UCSD-AML1 (cell line): ENCODE results near the gene NRIP1.

ENCODE experiments used
- DNase-seq: peaks from one replicate; lab custom pipeline; 2025; ENCODE audit not compliant: unreplicated experiment; lab: John Stamatoyannopoulos, UW

The NRIP1 gene, protein sequence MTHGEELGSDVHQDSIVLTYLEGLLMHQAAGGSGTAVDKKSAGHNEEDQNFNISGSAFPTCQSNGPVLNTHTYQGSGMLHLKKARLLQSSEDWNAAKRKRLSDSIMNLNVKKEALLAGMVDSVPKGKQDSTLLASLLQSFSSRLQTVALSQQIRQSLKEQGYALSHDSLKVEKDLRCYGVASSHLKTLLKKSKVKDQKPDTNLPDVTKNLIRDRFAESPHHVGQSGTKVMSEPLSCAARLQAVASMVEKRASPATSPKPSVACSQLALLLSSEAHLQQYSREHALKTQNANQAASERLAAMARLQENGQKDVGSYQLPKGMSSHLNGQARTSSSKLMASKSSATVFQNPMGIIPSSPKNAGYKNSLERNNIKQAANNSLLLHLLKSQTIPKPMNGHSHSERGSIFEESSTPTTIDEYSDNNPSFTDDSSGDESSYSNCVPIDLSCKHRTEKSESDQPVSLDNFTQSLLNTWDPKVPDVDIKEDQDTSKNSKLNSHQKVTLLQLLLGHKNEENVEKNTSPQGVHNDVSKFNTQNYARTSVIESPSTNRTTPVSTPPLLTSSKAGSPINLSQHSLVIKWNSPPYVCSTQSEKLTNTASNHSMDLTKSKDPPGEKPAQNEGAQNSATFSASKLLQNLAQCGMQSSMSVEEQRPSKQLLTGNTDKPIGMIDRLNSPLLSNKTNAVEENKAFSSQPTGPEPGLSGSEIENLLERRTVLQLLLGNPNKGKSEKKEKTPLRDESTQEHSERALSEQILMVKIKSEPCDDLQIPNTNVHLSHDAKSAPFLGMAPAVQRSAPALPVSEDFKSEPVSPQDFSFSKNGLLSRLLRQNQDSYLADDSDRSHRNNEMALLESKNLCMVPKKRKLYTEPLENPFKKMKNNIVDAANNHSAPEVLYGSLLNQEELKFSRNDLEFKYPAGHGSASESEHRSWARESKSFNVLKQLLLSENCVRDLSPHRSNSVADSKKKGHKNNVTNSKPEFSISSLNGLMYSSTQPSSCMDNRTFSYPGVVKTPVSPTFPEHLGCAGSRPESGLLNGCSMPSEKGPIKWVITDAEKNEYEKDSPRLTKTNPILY (N-terminal part only)

DNA sequence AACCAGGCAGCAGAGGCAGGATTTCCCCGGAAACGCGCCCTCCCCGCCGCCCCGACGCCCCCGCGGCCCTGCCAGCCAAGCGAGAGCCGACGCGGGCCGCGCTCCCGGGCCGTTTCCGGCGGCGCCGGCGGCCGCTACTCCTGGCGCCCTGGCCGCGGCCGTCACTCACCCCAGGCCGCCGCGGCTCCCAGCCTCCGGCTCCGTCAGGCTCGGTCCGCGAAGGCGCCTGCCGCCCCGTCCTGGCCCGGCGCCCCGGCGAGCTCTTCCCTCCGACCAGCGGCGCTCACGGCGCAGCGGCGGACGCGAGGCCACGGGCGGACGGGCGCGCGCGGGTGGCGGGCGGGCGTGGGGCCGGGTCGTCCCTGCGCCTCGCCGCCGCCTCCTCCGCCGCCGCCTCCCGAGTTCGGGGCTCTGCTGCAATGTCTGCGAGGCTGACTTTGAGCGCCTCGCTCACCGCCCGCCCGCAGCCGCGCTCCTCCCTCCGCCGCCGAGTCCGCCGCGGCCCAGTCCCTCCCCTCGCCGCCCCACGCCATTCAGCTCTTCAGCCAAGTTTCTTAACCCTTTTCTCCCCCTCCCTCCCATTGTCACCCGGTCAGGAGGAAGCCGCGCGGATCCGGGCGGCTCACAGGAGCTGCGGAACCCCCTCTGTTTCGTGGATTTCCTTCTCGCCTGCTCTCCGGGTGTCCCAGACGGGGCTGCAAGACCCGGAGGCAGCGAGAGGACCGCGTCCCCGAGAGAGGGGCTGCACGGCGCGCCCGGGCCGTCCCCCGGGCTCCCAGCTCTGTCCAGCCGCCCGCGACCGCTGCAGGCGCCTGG, at the start of gene NRIP1:
Gene NRIP1, minus strand, starts transcription at position 425 of the 816 bp plus-strand sequence. CDS start 96,808 bp downstream, outside the sequence.
- DNase-seq, result peak; percentile 93

GRCh38 chr21:15112858-15113257, 48.1 kb upstream of the NRIP1 start:
- no peak for DNase-seq

GRCh38 chr21:15108801-15109200, 44.0 kb upstream of the NRIP1 start:
- no peak for DNase-seq

DNA sequence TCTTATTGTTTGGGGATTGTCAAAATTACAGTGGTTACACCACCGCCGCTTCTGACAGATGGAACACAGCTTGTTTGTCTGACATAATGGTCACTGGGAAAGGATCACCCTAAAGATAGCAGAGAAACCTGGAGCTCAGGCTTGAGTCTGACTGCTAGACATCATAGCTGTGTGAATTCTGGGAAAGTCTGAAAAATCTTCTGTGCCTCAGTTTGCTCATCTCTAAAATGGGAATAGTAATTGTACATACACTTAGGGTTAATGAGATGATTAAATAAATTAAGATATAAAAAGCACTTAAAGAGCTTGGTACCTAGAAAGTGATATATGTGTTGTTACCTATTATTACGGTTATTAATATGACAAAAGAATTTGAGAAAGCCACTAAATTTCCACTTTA, 39.7 kb upstream of the NRIP1 start:
- DNase-seq, result no peak

DNA sequence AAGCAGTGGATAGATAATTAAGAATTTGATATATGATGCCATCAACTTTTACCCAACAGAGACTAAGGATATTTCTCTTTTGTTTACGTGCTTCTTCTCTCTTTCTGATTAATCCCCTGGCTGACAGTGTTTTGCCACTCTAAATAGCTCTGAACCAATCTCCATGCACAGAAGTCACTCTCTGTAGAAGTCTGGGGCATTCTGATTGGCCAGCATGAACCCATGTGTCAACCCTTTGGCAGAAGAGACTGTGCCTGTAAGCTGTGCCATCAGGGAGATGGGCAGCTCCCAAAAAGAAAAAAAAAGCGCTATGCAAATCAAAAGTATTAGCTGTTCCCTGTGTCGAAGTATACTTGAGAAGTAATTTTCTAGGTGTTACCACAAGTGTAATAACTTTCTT, 34.1 kb upstream of the NRIP1 start:
- no peak for DNase-seq

GRCh38 chr21:15098181-15098580, 33.4 kb upstream of the NRIP1 start:
- DNase-seq, result no peak

DNA sequence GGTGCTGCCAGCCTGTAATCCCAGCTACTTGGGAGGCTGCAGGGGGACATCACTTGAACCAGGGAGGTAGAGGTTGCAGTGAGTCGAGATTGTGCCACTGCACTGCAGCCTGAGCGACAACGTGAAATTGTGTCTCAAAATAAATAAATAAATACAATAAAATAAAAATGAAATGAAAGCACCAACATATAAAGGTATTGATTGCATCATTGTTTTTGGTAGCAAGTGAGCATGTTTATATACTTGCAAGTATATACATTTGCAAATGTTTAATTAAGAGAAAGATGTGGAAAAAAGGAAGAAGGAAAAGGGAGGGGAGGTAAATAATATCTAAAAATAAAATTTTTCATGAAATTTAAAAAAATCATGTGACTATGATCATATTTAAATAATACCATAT, 32.8 kb upstream of the NRIP1 start:
- DNase-seq, result no peak

GRCh38 chr21:15096146-15096545, 31.3 kb upstream of the NRIP1 start:
- DNase-seq, result no peak

DNA sequence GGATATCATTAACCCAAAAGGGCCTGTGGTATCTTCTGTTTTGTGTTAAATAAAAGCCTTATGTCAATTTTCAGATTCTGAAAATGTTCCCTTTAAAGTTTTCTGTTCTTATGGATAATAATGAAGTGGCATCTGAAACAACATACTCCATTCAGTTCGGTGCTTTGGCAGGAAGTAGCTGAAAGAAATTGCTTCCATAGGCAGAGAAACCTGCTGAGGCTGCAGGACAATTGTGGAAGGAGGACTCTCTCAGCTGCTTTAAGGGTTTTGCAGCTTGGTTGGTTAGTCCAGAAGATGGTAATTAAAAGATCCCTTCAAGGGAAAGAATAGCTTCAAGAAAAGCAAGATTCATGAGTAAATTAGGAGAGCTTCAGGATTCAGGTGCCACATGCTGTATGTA, 30.5 kb upstream of the NRIP1 start:
- DNase-seq, result no peak

GRCh38 chr21:15094706-15095105, 29.9 kb upstream of the NRIP1 start:
- no peak for DNase-seq

DNA sequence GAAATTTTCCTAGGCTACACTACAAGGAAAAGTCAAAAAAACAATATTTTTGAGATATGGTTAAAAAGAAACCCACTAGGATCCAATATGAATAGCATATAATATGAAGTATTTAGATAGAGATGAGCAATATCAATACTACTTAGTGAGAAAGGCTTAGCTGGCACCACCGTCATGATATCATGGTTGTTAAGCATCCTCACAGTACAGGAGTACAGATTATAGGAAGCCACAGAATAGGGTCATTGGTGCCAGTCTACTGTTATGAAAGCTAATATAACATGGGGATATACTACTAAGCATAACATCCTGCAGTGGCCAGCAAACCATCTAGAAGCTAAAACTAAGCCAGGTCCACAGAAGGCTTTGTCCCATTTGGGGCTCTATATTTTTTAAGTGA, 28.4 kb upstream of the NRIP1 start:
- DNase-seq, result no peak

- DNase-seq, result no peak
These were observed 27.9 kb upstream of the NRIP1 start for GRCh38 chr21:15092745-15093144.

GRCh38 chr21:15090390-15090789, 25.6 kb upstream of the NRIP1 start:
- no peak for DNase-seq

DNA sequence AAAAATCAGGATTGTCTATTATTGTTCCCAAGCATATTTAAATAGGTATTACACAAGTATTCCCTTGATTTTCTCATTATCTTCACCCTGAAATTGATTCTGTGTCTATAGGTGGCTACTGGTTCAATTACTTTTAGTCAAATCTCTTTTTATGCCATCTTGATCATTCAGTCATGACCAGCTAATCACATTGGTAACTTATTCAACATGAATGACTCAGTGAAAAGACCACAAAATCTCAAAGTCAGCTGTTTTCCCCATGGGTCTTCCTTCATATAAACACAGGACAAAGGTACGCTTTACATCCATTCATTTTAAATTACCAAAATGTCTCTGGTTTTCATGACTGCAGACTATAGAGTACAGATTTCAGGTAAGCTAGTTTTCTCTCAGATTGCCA, 23.7 kb upstream of the NRIP1 start:
- DNase-seq, result no peak

DNA sequence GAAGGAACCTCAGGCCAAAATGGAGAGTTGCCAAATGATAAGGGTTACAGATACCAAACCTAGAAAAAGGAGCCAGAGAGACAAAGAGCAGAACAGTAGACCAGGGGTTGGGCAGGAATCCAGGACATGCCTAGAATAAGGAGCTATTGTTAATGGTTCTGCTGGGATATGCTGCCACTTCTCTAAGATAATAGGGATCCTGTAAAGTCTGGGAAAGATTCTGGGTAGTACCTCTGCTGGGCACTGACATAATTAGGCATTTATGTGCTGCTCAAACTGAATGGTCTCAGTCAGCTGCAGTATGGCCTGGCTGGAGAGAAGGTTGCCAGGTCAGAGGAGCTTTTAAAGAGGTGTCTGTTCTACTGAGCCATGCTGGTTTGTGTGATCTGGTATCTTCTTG, 19.9 kb upstream of the NRIP1 start:
- DNase-seq, result no peak

DNA sequence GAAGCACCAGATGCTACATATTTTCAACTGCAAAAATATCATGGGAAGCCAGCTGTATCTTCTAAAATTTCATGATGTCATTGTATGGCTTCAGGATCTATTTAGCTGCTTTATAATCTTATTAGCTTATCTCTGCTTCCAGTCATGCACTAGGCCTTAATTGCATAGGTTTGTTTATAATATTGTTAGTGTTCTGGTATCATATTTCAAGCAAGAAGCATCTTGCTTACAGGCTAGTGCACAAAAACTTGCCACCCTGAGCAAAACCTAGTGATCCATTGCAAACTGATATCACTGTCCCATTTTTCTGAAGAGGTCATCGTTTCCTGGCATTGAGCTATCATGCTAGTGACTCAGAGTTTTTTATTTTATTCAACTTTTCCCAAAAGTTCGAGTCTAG, 15.7 kb upstream of the NRIP1 start:
- DNase-seq, result no peak

DNA sequence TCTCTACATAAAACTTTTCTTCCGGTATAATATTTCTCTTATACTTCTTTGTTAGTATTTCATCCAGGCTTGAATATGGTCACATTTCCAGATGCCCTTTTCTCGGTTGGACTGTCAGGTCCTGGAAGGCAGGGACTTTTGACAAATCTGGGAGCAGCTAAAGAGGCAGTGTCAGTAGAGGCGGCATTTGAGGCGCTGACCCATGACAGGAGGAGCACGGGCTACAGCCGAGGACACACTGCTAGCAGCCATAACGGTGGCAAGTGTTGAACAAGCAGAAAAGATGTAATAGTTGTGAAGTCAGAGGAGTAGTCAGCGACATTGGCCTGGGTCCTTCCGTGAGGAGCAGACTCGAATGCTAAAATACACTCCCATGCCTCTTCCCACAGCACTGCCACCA, 14.5 kb upstream of the NRIP1 start:
- no peak for DNase-seq

GRCh38 chr21:15078180-15078579, 13.4 kb upstream of the NRIP1 start:
- DNase-seq, result no peak

DNA sequence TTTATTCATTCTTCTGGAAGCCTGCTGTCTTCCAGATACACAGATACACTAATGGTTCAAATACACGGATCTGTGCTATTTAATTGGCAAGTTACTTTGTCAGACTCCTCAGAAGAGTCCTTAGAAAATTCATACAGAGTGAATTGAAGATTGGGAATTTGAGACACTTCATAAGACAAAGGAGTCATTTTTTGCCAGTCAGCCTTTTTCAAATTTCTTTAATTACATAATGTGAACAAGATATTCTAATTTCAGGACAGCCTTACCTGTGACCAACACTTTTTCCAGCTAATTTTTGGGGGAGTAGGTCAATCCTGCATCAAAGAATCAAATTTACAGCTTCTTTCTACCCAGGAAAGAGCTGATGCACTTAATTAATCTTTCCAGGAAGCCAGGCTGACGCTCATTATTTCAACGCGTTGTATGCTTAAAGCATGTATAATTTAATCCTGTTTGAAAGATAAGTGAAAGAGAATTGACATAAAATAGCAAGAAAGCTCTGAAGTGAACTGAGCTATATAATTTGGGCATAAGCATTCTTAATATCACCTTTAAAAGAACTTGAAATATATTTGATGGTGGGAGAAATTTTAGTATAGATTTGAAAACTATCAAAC, 12.8 kb upstream of the NRIP1 start:
- no peak for DNase-seq

GRCh38 chr21:15076730-15077129, 11.9 kb upstream of the NRIP1 start:
- DNase-seq, result no peak

GRCh38 chr21:15071009-15071408, 6.2 kb upstream of the NRIP1 start:
- no peak for DNase-seq
